GM19238 (cell line): ENCODE data around the gene ESPN.
"Not testable (repeated sequence)": the region's sequence is repeated elsewhere in the genome, so short reads cannot be mapped to it uniquely, and the experiment has no call there.

Experiments
- DNase-seq: peaks from one replicate; pipeline ENCODE4 v3.0.0; 2011; ENCODE audit warnings: low spot score; ENCODE audit not compliant: insufficient read length

ESPN gene

DNA sequence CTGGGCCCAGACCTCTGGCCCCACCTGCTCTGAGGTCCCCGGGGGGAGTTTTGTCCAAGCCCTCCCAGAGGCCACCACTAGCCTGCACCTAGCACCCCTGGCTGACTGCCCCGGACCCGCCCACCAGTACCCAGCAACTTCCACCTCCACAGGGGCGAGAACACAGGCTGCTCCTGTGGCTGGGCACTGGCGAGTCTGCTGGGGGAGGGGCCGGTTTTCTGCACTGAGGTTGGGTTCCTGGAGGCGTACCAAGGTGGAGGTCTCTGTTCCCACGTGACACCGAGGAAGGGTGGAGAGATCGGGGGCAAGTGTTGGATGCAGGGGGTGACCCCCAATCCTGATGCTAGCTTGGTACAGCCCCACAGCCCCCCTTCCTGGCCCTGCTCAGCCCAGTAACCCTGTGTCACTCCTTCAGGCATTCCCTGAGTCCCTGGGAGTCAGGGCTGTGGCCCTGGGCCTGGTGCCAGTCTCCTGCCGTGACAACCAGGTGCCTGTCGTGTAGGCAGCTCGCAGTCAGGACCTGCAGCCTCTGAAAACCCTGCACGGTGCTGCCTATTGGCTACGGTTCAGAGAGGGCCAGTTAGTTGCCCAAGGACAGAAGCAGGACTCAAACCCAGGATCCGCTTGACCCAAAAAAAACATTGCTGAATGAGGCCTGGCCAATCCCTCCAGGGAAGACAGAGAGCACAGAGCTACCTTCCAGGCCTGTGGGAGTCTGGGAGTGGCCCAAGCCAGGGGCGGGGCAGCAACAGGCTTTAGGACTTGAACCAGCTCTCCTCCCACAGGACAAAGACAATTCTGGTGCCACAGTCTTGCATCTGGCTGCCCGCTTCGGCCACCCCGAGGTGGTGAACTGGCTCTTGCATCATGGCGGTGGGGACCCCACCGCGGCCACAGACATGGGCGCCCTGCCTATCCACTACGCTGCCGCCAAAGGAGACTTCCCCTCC lies 3.1 kb downstream of the ESPN start:
- no peak for DNase-seq

DNA sequence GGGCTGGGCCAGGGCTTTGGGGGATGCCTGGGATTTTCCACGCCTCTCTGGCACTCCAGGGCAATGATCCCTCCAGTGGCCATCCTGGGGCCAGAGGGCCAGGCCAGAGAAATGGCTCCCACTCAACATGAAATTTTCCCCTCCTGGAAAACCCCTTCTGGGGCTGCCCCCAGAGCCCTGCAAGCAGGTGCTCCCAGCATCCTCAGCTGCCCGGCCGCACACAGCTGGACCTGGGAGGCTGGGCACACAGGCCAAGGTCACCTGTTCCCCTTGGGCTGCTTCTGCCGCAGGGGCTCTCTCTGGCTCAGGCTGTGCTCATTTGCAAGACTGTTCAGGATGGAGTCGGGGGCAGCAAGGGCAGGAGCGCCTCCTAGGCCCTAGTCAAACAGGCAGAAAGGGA lies 3.9 kb downstream of the ESPN start:
- not testable (repeated sequence) for DNase-seq

- not testable (repeated sequence) for DNase-seq
Measured at GRCh38 chr1:6429660-6430411, 5.3 kb downstream of the ESPN start.

DNA sequence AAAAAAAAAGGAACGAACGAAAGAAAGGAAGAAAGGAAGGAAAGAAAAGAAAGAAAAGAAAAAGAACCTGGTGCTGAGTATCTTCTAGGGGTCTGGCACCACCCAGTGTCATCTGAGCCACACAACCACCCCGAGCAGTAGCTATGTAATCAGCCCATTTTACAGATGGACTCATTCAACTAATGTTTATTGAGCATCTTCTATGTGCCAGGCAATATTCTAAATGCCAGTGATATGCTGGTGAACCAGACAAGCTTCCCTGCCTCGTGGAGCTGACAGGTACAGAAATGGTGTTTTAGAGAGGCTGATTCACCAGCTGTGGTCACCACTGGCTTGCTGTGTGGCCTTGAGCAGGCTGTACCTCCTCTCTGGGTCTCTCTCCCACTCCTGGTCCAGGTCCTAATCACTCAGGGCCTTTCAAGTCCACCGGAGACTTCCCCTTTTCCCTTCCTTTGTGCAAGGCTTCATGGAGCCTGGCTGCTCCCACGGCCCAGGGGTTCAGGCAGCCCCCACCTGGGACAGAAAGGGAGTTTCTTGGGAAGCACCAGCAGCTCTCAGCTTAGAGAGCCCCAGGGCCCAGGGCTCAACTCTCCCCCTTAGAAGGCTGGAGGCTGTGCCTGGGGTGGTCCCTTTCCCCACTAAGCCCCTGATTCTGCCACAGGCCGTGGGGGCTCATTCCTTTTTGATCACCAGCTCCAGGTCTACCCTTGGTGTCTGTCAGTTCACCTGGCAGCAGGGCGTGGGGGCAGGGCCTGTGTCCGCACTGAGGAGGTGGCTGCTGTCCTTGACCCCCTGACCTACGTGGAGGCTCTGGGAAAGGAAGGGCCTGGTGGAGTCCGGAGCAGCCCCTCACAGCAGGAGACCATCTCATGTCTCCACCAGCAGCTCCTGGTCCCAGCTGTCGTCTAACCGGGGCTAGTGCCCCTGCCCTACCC lies 7.3 kb downstream of the ESPN start:
- DNase-seq = not testable (repeated sequence)

DNA sequence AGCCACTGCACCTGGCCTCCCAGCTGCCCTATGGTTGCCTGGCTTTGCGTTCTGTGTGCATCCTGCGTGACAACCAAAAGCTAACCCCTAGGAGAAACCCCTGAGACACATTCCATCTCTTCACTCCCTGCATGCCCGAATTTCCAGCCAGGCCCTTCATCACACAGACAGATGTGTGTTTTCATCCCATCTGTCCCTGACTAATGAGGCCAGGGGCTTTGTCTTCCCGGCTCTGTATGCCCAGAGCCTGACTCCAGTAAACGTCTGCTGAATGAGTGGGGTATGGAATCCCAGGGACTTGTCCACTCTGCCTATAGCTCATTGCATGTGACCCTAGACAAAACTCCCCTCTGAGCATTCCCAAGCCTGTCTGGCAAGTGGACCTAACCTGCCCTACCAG lies 9.6 kb downstream of the ESPN start:
- no peak for DNase-seq

DNA sequence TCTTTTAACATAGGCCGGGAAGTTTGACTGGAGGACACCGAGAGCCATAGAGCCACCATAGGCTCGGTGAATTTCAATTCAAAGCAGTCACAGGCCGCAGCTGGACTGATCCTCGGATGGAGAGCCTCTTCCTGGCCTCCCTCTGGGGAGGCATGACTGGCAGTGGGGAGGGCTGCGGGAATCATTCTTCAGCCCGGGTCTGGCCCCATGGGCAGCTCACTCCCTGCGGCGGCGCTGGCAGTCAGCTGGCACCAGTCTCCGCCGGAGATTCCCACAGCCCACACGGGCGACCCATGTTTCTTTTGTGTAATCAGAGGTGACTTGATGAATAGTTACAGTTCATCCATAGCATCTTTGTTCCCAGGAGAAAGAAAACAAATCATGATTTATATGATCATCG lies 10.6 kb downstream of the ESPN start:
- DNase-seq = no peak

- DNase-seq = no peak
Measured at GRCh38 chr1:6435547-6435946, 11.0 kb downstream of the ESPN start.

- DNase-seq = not testable (repeated sequence)
Measured at GRCh38 chr1:6436277-6436676, 11.7 kb downstream of the ESPN start.

DNA sequence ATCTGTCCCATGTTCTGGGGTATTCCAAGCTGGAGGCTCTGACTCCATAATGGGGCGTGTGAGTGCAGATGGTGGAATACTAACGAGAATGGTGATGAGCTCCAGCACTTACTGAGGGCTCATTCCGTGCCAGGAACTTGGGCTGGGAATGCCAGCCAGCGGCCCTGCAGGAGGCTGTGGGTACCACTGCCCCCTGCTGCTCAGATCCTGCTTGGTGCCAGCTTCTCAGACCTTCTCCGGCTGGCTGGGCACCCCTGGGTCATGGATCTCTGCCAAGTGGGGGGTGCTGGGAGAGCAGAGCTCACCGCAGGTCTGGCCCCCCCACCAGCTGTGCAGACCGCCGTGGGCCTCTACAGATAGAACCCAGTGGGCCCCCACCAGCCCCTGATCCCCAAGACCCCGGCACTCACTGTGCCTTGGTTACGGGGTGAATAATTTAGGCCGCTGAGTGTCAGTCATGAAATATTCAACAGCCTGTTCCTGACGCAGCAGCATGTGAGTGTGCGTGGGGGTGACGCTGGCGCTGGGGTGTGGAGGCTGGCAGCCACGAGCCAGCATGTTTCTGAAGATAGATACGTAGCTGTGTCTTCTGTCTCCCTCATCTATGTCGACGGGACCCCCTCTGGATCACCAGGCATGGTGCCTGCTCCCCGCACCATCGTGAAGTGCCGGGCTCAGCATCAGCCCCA lies 12.6 kb downstream of the ESPN start:
- not testable (repeated sequence) for DNase-seq

DNA sequence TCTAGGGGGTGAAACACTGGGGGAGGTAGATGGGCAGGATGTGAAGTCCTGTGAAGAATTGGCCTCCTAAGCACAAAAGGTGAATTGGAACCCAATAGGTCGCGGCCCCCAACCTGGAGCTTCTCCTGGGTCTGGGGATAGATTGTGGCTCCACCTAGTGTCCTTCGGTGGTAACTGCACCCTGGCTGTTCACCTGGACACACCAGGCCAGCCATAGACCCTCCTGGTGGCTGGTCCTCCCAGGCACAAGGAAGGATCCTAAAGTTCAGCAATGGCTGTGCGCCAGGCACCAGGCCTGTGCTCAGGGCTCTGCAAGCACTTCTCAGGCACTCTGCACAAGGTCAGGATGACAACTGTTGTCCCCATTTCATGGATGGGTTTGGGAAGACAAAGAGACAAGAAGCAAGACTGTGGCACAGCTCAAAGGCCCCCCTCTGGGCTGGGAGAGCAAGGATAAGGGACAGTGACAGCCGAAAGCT lies 13.5 kb downstream of the ESPN start:
- peak; percentile 87 for DNase-seq

DNA sequence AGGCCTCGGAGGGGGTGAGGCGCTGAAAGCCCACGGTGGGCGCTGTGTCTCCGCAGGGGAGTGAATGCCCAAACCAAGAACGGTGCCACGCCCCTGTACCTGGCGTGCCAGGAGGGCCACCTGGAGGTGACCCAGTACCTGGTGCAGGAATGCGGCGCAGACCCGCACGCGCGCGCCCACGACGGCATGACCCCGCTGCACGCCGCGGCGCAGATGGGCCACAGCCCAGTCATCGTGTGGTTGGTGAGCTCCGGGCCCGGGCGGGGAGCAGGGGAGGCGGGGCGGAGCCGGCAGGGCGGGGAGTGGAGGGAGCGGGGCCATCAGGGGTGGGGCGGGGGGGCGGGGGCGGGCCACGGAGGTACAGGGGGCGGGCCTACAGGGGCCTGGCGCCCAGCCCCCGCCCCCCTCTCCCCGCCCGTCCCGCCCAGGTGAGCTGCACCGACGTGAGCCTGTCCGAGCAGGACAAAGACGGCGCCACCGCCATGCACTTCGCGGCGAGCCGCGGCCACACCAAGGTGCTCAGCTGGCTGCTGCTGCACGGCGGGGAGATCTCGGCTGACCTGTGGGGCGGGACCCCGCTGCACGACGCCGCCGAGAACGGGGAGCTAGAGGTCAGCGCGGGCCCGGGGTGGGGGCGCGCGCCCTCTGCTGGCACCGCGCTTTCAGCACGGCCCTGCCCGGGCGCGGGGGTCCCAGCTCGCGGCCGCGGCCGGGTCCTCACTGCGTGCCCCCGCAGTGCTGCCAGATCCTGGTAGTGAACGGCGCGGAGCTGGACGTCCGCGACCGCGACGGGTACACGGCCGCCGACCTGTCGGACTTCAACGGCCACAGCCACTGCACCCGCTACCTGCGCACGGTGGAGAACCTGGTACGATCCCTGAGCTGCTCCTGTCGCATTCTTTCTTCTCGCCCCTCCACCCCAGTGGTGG lies 15.9 kb downstream of the ESPN start:
- no peak for DNase-seq

- DNase-seq = no peak
Measured at GRCh38 chr1:6441586-6441985, 17.0 kb downstream of the ESPN start.

DNA sequence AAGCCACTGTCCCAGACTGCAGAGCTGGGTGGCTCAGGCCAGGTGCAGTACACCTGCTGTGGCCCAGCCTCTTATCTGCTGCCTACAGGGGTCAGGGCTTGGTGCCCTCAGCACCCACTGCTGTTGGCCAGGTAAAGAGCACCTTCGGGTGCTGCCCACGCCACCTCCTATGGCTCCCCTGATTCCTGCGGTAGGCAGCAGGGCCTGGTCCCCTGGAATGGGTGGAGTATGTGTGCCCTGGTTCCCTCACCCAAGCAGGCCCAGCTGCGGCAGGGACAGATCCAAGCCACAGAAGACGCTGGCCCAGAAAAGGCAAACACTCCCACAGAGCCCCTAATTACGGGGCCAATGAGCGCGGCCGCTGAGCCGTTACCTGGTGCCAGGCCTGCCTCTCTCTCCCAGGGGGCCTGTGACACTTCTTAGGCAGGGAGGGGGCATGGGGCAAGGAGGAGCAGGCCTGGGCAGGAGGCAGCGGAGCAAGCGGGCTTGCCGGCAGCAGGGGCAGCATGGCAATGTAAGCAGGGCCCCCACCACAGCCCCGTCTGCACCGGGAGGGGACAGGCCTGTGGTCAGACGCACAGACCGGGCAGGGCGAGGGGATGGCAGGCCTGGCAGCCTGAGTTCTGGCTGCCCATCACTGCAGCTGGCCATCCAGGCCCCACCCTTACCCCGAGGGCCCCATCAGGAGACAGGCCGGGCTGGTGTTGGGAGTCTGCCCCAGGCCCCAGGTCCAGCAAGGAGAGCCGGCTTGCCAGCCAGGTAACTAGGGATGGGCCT lies 19.0 kb downstream of the ESPN start:
- DNase-seq = no peak

GRCh38 chr1:6444377-6444776 lies 19.8 kb downstream of the ESPN start:
- no peak for DNase-seq

DNA sequence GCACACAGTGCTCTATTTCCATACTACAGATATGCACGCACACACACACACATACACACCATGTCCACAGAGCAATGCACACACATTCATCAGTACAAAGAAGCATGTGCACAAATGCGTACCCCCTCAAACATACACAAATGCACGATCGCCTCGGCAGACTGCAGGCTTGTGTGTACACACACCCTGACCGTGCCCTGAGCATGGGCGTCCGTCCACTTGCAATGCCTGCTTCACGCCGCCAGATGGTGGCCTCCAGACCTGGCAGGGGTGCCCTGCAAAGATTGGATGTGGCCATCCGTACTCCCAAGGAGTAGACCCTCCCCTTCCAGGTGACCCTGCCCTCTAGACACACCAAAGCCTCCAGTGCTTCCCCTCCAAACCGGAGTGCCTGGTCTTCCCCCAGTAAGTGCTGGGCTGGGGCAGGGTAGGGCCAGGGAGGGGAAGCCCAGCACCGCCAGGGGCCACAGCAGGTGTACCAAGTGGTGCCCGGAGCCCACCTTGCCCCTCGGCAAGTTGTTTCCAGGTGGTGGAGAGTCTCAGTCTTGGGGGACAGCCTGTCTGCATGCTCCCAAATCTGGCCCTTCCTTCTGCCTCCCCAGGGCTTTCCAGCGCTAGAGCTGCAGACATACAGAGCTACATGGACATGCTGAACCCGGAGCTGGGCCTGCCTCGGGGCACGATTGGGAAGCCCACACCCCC lies 20.6 kb downstream of the ESPN start:
- no peak for DNase-seq

DNA sequence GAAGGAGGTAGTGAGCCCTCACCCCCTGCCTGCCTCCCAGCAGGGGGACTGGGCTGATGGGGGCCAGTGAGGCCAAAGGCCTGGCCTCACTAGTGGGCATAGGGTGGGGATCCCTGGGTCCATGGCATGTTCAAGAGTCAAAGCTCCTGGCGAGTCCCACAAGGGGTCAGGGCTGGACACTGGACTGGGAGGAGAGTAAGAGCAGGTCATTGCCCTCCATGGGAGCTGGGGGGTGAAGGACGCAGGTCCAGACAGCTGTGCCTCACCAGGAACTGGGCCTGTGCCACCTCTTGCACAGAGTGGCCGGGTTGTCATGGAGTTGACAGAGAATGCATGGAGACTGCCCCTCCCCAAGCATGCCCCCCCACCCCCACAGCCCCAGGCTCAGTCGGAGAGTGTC lies 21.4 kb downstream of the ESPN start:
- not testable (repeated sequence) for DNase-seq

DNA sequence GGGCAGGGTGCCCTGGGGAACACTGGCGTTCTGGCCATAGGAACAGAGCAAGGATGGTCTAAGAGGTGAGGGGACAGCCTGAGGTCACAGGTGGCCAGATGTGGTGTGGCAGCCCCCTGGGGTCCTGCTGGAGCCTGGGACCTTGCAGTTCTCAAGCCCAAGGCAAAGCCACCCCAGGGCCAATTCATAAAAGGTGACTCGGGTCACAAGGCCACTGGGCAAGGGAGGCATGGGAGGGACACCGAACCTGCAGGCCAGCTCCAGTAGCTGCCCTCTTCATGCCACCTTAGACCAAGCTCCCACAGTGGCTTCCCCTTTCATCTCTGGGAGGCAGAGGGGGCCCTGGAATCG lies 22.1 kb downstream of the ESPN start:
- no peak for DNase-seq
